Transverse colon (tissue), 4 donors: ENCODE measurements around the gene SIX5. TPM values are rescaled to one million over a fixed set of nuclear protein-coding genes. Genes with fewer than 3 reads are reported as not detected.

Source experiments
- DNase-seq: peaks from one replicate; pipeline ENCODE4 v3.0.0-alpha.2; 2019
- H3K27ac ChIP-seq, 4 donors: fragments of 200-600 bp; sonication (generic); 2 replicates each; pipeline ENCODE4 v1.5.1; 2016 to 2018; ENCODE audit warnings: inconsistent platforms in 4 of 4
- H3K27me3 ChIP-seq: fragments of 200-600 bp; sonication (generic); 2 replicates; pipeline ENCODE4 v1.5.1; 2017; ENCODE audit warnings: inconsistent platforms
- H3K36me3 ChIP-seq, 4 donors: fragments of 200-600 bp; sonication (generic); 2 replicates each; pipeline ENCODE4 v1.5.1; 2017 to 2019; ENCODE audit warnings: inconsistent platforms in 4 of 4
- H3K4me1 ChIP-seq, 4 donors: fragments of 200-600 bp; sonication (generic); 2 replicates each; pipeline ENCODE4 v1.5.1; 2017 to 2020; ENCODE audit warnings: inconsistent platforms in 4 of 4
- H3K4me3 ChIP-seq, 4 donors: fragments of 200-600 bp; sonication (generic); 1 replicate in 1 of 4; 2 replicates in 3 of 4; pipeline versions ENCODE4 v1.5.1 to v1.6.1; 2017 to 2019; ENCODE audit warnings: inconsistent platforms in 4 of 4
- H3K9me3 ChIP-seq, 2 donors: fragments of 200-600 bp; sonication (generic); 2 replicates each; pipeline ENCODE4 v1.5.1; 2017 to 2019; ENCODE audit warnings: inconsistent platforms in 2 of 2
- EP300 ChIP-seq: sonication (generic); formaldehyde crosslinking; IDR thresholded peaks from one replicate; pipeline ENCODE4 v1.6.1; 2017; ENCODE audit warnings: antibody characterized with exemption, low read depth
- POLR2A ChIP-seq: fragments of 450-650 bp; IDR thresholded peaks from one replicate; pipeline ENCODE4 v1.6.1; 2016; ENCODE audit warnings: antibody characterized with exemption, mild to moderate bottlenecking, moderate library complexity
- POLR2AphosphoS5 ChIP-seq, 3 donors: sonication (generic); formaldehyde crosslinking; IDR thresholded peaks; one replicate each; pipeline ENCODE4 v1.6.1; 2016; ENCODE audit warnings: antibody characterized with exemption in 3 of 3
- WGBS, 2 donors: methylation state at CpG; one replicate each; pipeline ENCODE4 v1.1.5; 2018; ENCODE audit warnings: low coverage in 1 of 2; 5-methylcytosine and 5-hydroxymethylcytosine counted together
- in situ Hi-C, 4 donors: fragments of 200-750 bp; cut with MboI; loops; one replicate each; pipeline versions ENCODE4 v1.15.0 to v1.15.1; 2017; ENCODE audit warnings: low sequenced_read_pairs in 3 of 4, low pct_ligation_motif_present in 1 of 4, low pct_unique_long_range_greater_than_20kb in 1 of 4
- intact Hi-C: fragments of 100-400 bp; cut with DNase I; formaldehyde crosslinking; loops from one replicate; pipeline ENCODE4 v1.15.1; 2023; ENCODE audit warnings: low total_unique reads
- total RNA-seq, 4 donors: library from RNA; depleted of rRNA; stranded (reverse); fragments of >200 nt; gene quantifications; one replicate each; pipeline ENCODE4 v1.1.0, GENCODE V29; 2016
- TF ChIP-seq, protein P1 (sequence below), 5 experiments: fragments of 200-600 bp in 3 of 5; fragments of 450-650 bp in 2 of 5; sonication (generic) in 3 of 5; IDR thresholded peaks; 1 replicate in 2 of 5; 2 replicates in 3 of 5; pipeline ENCODE4 v1.5.1; 2016 to 2017; ENCODE audit warnings: antibody characterized with exemption in 5 of 5, inconsistent platforms in 3 of 5, mild to moderate bottlenecking in 2 of 5, moderate library complexity in 1 of 5

SIX5 gene
- total RNA-seq, 4 donors from 2014 or later: 6.7 to 40.4 (median 9.7) TPM

DNA sequence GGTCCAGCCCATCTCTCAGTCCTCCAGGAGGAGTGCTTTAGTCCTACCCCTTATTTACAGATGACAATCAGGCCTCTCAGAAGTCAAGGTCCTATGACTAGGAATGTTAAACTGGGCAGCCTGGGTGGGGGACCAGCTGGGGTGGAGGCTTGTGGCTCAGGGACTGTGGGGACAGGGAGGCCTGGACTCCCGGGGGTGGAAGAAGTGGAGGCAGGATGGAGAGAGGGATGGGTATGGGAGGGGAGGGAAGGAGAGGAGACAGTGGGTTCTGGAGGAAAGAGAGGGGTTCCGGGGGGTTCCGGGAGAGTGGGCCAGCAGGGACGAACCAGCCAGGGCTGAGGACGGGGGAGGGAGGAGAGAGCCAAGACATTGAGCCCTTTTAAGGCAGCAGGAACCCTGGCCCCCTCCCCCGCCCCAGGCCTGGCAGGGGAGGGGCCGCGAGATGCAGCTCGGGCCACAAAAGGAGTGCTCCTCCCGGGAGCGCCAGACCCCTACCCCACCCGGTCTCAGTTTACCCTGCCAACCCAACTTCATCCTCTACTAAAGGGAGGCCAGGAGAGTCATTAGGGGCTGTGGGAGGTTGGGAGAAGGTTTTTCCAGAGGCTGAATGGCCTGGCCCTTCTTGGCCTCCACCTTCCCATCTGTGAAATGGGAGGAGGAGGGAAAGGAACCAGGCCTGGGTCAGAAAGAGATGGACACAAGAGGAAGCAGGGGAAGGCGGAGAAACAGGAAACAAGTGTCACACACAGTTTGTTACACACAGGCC, 11.6 kb upstream of the SIX5 start:
- 42 to 49% methylated on average over 2 to 13 of the region's 13 CpGs for WGBS, 2 donors
- no peaks in the 10 kb centered on the region for H3K27me3 ChIP-seq
- H3K27ac ChIP-seq: peak overlapping the region; percentile 81 to 97 (median 88)
- DNase-seq: no peak
- no peaks in the 10 kb centered on the region for H3K36me3 ChIP-seq
- H3K4me1 ChIP-seq: peaks cover 12 to 55% (median 49%) of the 10 kb centered on the region in 4 donors
- H3K4me3 ChIP-seq: peak overlapping the region in 3 of 4 donors; percentile 38 to 53 (median 42)
- intact Hi-C loops (no loop called here), in situ Hi-C loops (no loop called here)
- H3K9me3 ChIP-seq: no peaks in the 10 kb centered on the region
- TF ChIP-seq EP300: no peak
- TF ChIP-seq POLR2AphosphoS5 (IDR thresholded peaks at IDR 0.05): no peak
- TF ChIP-seq, protein P1, sequence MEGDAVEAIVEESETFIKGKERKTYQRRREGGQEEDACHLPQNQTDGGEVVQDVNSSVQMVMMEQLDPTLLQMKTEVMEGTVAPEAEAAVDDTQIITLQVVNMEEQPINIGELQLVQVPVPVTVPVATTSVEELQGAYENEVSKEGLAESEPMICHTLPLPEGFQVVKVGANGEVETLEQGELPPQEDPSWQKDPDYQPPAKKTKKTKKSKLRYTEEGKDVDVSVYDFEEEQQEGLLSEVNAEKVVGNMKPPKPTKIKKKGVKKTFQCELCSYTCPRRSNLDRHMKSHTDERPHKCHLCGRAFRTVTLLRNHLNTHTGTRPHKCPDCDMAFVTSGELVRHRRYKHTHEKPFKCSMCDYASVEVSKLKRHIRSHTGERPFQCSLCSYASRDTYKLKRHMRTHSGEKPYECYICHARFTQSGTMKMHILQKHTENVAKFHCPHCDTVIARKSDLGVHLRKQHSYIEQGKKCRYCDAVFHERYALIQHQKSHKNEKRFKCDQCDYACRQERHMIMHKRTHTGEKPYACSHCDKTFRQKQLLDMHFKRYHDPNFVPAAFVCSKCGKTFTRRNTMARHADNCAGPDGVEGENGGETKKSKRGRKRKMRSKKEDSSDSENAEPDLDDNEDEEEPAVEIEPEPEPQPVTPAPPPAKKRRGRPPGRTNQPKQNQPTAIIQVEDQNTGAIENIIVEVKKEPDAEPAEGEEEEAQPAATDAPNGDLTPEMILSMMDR (IDR thresholded peaks at IDR 0.05): no peak
- TF ChIP-seq POLR2A: no peak

DNA sequence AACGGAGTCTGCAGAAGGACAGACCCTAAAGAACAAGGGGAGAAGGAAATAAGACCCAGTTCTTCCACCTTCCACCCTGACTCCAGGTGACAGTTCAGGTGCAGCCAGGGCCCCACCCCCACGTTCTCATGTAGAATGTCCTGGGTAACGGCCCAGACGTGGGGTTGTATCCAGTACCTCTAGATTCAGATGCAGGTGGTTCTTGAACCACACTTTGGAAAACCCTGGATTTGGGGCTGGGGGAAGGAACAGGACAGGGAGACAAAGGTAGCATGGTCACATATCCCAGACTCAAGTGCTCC, 11.0 kb upstream of the SIX5 start:
- in situ Hi-C loops: no loop called here
- TF ChIP-seq, protein P1 (IDR thresholded peaks at IDR 0.05): no peak
- TF ChIP-seq POLR2AphosphoS5 (IDR thresholded peaks at IDR 0.05) (no peak), POLR2A (no peak), EP300 (no peak)
- Histone ChIP-seq H3K27ac (peak overlapping the region; percentile 81 to 97 (median 88)), H3K9me3 (no peaks in the 10 kb centered on the region), H3K27me3 (no peaks in the 10 kb centered on the region), H3K4me3 (peak overlapping the region in 2 of 4 donors; percentile 38 to 53), H3K4me1 (peaks cover 12 to 55% (median 49%) of the 10 kb centered on the region in 4 donors), H3K36me3 (no peaks in the 10 kb centered on the region)
- DNase-seq: no peak
- intact Hi-C loops: no loop called here
- WGBS, 2 donors: 20% methylated on average over 4 of the region's 4 CpGs; no CpG with 5 or more reads in 1 of the 2 donors

DNA sequence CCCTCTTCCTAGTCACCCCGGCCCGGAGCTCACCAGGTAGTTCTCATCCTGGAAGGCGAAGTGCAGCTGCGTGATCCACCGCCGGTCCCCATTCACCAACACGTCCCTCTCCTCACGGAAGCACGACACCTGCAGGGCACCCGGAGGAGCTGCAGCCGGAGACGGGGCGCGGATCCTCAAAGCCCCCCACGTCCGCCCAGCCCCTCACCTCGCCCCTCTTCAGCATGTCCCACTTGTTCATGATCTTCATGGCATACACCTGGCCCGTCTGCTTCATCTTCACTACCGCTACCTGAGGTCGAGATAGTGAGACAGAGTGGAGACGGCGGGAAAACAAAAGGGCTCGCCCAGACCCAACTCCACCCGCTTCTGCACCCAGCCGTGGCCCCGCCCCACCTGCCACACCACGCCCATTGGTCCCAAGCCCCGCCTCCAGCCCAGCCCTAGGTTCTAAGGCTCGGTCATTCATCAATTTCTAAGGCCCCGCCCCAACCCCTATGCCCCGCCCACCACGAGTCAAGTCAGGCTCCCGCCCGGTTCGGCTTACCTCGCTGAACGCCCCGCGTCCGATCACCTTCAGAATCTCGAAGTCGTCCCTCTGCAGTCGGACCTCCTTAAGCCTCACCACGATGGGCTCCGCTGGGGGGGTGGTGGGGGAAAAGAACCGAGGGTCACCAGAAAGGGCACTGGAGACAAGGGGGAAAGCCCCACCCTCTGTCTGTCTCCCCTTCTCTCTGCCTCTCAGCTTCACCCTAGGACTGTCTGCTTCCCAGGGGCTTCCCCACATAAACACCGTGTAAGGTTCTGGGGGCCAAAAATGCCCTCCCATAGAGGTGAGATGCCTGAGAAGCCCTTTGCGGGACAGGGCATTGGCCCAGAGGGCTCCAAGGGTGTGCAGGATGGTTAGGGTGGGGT, 10.4 kb upstream of the SIX5 start:
- DNase-seq: peak; percentile 97
- peak overlapping the region in 2 of 4 donors; percentile 38 to 53 for H3K4me3 ChIP-seq
- H3K27ac ChIP-seq: peak overlapping the region; percentile 81 to 97 (median 88)
- intact Hi-C loops: no loop called here
- H3K9me3 ChIP-seq: no peaks in the 10 kb centered on the region
- peaks cover 12 to 51% (median 46%) of the 10 kb centered on the region in 4 donors for H3K4me1 ChIP-seq
- no peaks in the 10 kb centered on the region for H3K27me3 ChIP-seq
- in situ Hi-C loops: no loop called here
- 8% methylated on average over 42 of the region's 48 CpGs; no CpG with 5 or more reads in 1 of the 2 donors for WGBS, 2 donors
- TF ChIP-seq POLR2AphosphoS5 (IDR thresholded peaks at IDR 0.05) (peak in 1 of 3 donors; percentile 19), EP300 (no peak), POLR2A (no peak)
- TF ChIP-seq, protein P1 (IDR thresholded peaks at IDR 0.05): peak; percentile 66 to 94 (median 72)
- no peaks in the 10 kb centered on the region for H3K36me3 ChIP-seq
